ENCODE measurements around the gene DEPDC7. TPM values are rescaled to one million over a fixed set of nuclear protein-coding genes. Genes with fewer than 3 reads are reported as not detected.

DEPDC7 gene
- total and polyA plus RNA-seq, 2 of the 8 experiments (the other 6 are each of a cell fraction or from before 2014, with no cell fraction given): 3.1 to 7.6 TPM

- ChIA-PET CTCF (ENCODE audit: partially characterized antibody) (interaction anchor here (0.8 to 1.3 kb wide), 2 partner anchors 39 to 689 kb away, joined by 3 read pairs; no protein-coding TSS in a partner anchor), POLR2A (ENCODE audit: partially characterized antibody) (no interaction called here)
- no peak overlapping the region for H4K8ac ChIP-seq (ENCODE audit: extremely low read depth, insufficient read depth, low read length)
- H4K20me1 ChIP-seq (replicated peaks in 1 of 2; ENCODE audit: control insufficient read depth in 1 of 2, insufficient read depth in 2 of 2, low read length in 2 of 2): peaks cover 0 to 1% of the 10 kb centered on the region in 2 experiments
- FAIRE-seq (no peak), DNase-seq (ENCODE audit: low read depth in 1 of 2, low spot score in 2 of 2) (no peak)
- no peak overlapping the region for H2AK5ac ChIP-seq (ENCODE audit: low read depth, low read length)
- no peaks in the 10 kb centered on the region for H3K79me2 ChIP-seq (ENCODE audit: control insufficient read depth in 1 of 2, insufficient read depth in 2 of 2, low read length in 2 of 2)
- no peaks in the 10 kb centered on the region for H3K79me1 ChIP-seq (ENCODE audit: low read depth, low read length)
- 60% methylated on average over 4 of the region's 4 CpGs; no CpG with 5 or more reads in 1 of the 2 experiments for WGBS, 2 experiments (ENCODE audit: extremely low coverage in 1 of 2, insufficient coverage in 1 of 2, insufficient read length in 1 of 2, insufficient replicate concordance in 2 of 2, low coverage in 1 of 2, low lambda C conversion rate in 2 of 2, missing lambda C conversion rate in 1 of 2)
- H3K9me3 ChIP-seq (ENCODE audit: insufficient read depth in 2 of 2, low read depth in 1 of 2, low read length in 1 of 2): no peaks in the 10 kb centered on the region
- TF ChIP-seq TCF12 (IDR thresholded peaks at IDR 0.05; ENCODE audit: low read depth, low read length) (no peak), POLR2A (IDR thresholded peaks at IDR 0.05; ENCODE audit: control extremely low read depth in 1 of 2, low read depth in 2 of 2, low read length in 2 of 2) (no peak), RAD21 (IDR thresholded peaks at IDR 0.05 in 1 of 2, conservative IDR thresholded peaks at IDR 0.05 in 1 of 2; ENCODE audit: low read depth in 2 of 2, low read length in 2 of 2) (no peak), ZNF274 (IDR thresholded peaks at IDR 0.05; ENCODE audit: borderline replicate concordance, extremely low read depth, low read length) (no peak), RNF2 (IDR thresholded peaks at IDR 0.05; ENCODE audit: borderline replicate concordance, low read depth, low read length, missing control alignments, poor library complexity, severe bottlenecking) (no peak), RBBP5 (IDR thresholded peaks at IDR 0.05; ENCODE audit: borderline replicate concordance, low read depth, low read length) (no peak), CEBPB (IDR thresholded peaks at IDR 0.05; ENCODE audit: low read depth, low read length) (no peak), E2F6 (IDR thresholded peaks at IDR 0.05) (no peak), KDM5A (IDR thresholded peaks at IDR 0.05; ENCODE audit: low read length) (no peak)
- H3K4ac ChIP-seq (replicated peaks; ENCODE audit: insufficient read length, low read depth, low read length): no peak overlapping the region
- H2BK5ac ChIP-seq (ENCODE audit: low read depth, low read length): no peak overlapping the region
- no peak overlapping the region for H2BK20ac ChIP-seq (ENCODE audit: low read length)
- no peak overlapping the region for H4K91ac ChIP-seq (replicated peaks; ENCODE audit: insufficient read length, low read length)
- H2BK15ac ChIP-seq (ENCODE audit: low read length): no peak overlapping the region
- H3K9ac ChIP-seq (replicated peaks in 1 of 4; ENCODE audit: extremely low read depth in 1 of 4, low read depth in 3 of 4, low read length in 3 of 4): no peak overlapping the region
- H3K23ac ChIP-seq (ENCODE audit: insufficient read length): no peak overlapping the region
- no peak overlapping the region for H3K27ac ChIP-seq (ENCODE audit: low read depth, low read length)
- no peaks in the 10 kb centered on the region; a peak in 1 of 8 replicates for H3K36me3 ChIP-seq (ENCODE audit: control insufficient read depth in 2 of 4, insufficient read depth in 4 of 4, low read length in 3 of 4)
- H4K5ac ChIP-seq (ENCODE audit: insufficient read length, low read depth, low read length): no peak overlapping the region
- H3K4me3 ChIP-seq (ENCODE audit: extremely low read depth in 1 of 4, insufficient read depth in 2 of 4, low read depth in 3 of 4, low read length in 4 of 4): no peak overlapping the region
- no peak overlapping the region for H2BK12ac ChIP-seq (ENCODE audit: low read depth, low read length)
- no peak overlapping the region for H2AFZ ChIP-seq (ENCODE audit: low read length)
- H3K27me3 ChIP-seq (replicated peaks in 1 of 4; ENCODE audit: control insufficient read depth in 3 of 4, extremely low read depth in 1 of 4, insufficient read depth in 3 of 4, low read length in 3 of 4): no peaks in the 10 kb centered on the region
- H3K18ac ChIP-seq (ENCODE audit: extremely low read depth, low read length): no peak overlapping the region
- no peaks in the 10 kb centered on the region for H3K23me2 ChIP-seq (ENCODE audit: low read depth, low read length)
- H3K56ac ChIP-seq (replicated peaks; ENCODE audit: insufficient read length, low read depth, low read length): no peak overlapping the region
- no peak overlapping the region for H3K4me2 ChIP-seq (ENCODE audit: insufficient read depth in 1 of 2, low read depth in 2 of 2, low read length in 2 of 2)
- no peak overlapping the region for H2BK120ac ChIP-seq (replicated peaks; ENCODE audit: low read depth, low read length)
- H3K14ac ChIP-seq (ENCODE audit: insufficient read length): no peak overlapping the region
- H3K4me1 ChIP-seq (replicated peaks in 1 of 4; ENCODE audit: control insufficient read depth in 3 of 4, insufficient read depth in 4 of 4, low read length in 3 of 4): no peaks in the 10 kb centered on the region
These were observed 17.8 kb downstream of the DEPDC7 start for GRCh38 chr11:33033493-33033892.

Measured in H1 (cell line).